GM23338 (cell line): Measurements from ENCODE around the gene FOXRED1. TPM values are rescaled to one million over a fixed set of nuclear protein-coding genes. Genes with fewer than 3 reads are reported as not detected.

Experiments used
- ATAC-seq: fragments of 200-7000 bp; cut with Tn5 transposase; 3 replicates; pipeline ENCODE4 v1.9.1; 2020
- DNase-seq: peaks from one replicate; pipeline ENCODE4 v3.0.0-alpha.2; 2015; ENCODE audit warnings: low spot score
- H2AFZ ChIP-seq: fragments of 200-600 bp; sonication (generic); 2 replicates; pipeline ENCODE4 v1.8.0; 2016; ENCODE audit warnings: antibody characterized with exemption, mild to moderate bottlenecking, moderate library complexity
- H3F3A ChIP-seq: fragments of 200-600 bp; sonication (generic); replicated peaks from 2 replicates; pipeline ENCODE4 v1.8.0; 2017; ENCODE audit warnings: antibody characterized with exemption, mixed run types, low read depth
- H3K27ac ChIP-seq: fragments of 200-600 bp; sonication (generic); 2 replicates; pipeline ENCODE4 v1.6.1; 2016; ENCODE audit warnings: low read depth
- H3K27me3 ChIP-seq: fragments of 200-600 bp; sonication (generic); 2 replicates; pipeline ENCODE4 v1.8.0; 2016; ENCODE audit warnings: mild to moderate bottlenecking, mixed run types, moderate library complexity; ENCODE audit not compliant: insufficient read depth
- H3K36me3 ChIP-seq: fragments of 200-600 bp; sonication (generic); 2 replicates; pipeline ENCODE4 v1.8.0; 2016; ENCODE audit warnings: mild to moderate bottlenecking; ENCODE audit not compliant: insufficient read depth
- H3K4me1 ChIP-seq: fragments of 200-600 bp; sonication (generic); 2 replicates; pipeline ENCODE4 v1.8.0; 2016; ENCODE audit warnings: mild to moderate bottlenecking, moderate library complexity; ENCODE audit not compliant: insufficient read depth
- H3K4me2 ChIP-seq: fragments of 200-600 bp; sonication (generic); 2 replicates; pipeline ENCODE4 v1.7.1; 2017; ENCODE audit warnings: mixed run types
- H3K4me3 ChIP-seq: fragments of 200-600 bp; sonication (generic); 2 replicates; pipeline ENCODE4 v1.6.1; 2016; ENCODE audit warnings: mixed run types
- H3K79me2 ChIP-seq: fragments of 200-600 bp; sonication (generic); replicated peaks from 2 replicates; pipeline ENCODE4 v1.8.0; 2017; ENCODE audit warnings: mild to moderate bottlenecking; ENCODE audit not compliant: insufficient read depth
- H3K9me2 ChIP-seq: fragments of 200-600 bp; sonication (generic); 2 replicates; pipeline ENCODE4 v1.8.0; 2017; ENCODE audit not compliant: insufficient read depth
- H4K20me1 ChIP-seq: fragments of 200-600 bp; sonication (generic); replicated peaks from 2 replicates; pipeline ENCODE4 v1.8.0; 2017; ENCODE audit warnings: mild to moderate bottlenecking; ENCODE audit not compliant: insufficient read depth
- H3K27ac Mint-ChIP-seq: 2 replicates; pipeline ENCODE4 v1.8.0; 2020; ENCODE audit warnings: inconsistent platforms, mild to moderate bottlenecking, moderate library complexity, mixed read lengths
- H3K27me3 Mint-ChIP-seq: 3 replicates; pipeline ENCODE4 v1.8.0; 2022; ENCODE audit warnings: low read depth, mild to moderate bottlenecking, moderate library complexity, mixed read lengths, inconsistent platforms; ENCODE audit not compliant: insufficient read depth, poor library complexity
- H3K36me3 Mint-ChIP-seq: 3 replicates; pipeline ENCODE4 v1.8.0; 2021; ENCODE audit warnings: low read depth, mild to moderate bottlenecking, inconsistent platforms, moderate library complexity, mixed read lengths
- H3K4me1 Mint-ChIP-seq: 3 replicates; pipeline ENCODE4 v1.8.0; 2020; ENCODE audit warnings: mild to moderate bottlenecking, inconsistent platforms, mixed read lengths
- H3K4me3 Mint-ChIP-seq: 3 replicates; pipeline ENCODE4 v1.8.0; 2021; ENCODE audit warnings: moderate library complexity, mild to moderate bottlenecking, inconsistent platforms, mixed read lengths
- H3K9me3 Mint-ChIP-seq: 3 replicates; pipeline ENCODE4 v1.8.0; 2020; ENCODE audit warnings: moderate library complexity, mild to moderate bottlenecking, inconsistent platforms, mixed read lengths
- CREB1 ChIP-seq: fragments of 250-450 bp; sonication (Bioruptor Pico); IDR thresholded peaks from 2 replicates; pipeline ENCODE4 v1.5.0; 2020; ENCODE audit warnings: low read depth, mild to moderate bottlenecking, moderate library complexity
- CTCF ChIP-seq, 2 experiments: fragments of 200-600 bp in 1 of 2; sonication (generic) in 1 of 2; conservative IDR thresholded peaks; 2 replicates each; pipeline versions ENCODE4 v1.5.1 to v1.6.1; 2016 to 2017; ENCODE audit warnings: antibody characterized with exemption in 2 of 2, low read depth in 2 of 2, mild to moderate bottlenecking in 2 of 2, moderate library complexity in 1 of 2
- ETS1 ChIP-seq: IDR thresholded peaks from 2 replicates; pipeline ENCODE4 v1.6.1; 2016; ENCODE audit warnings: antibody characterized with exemption
- EZH2 ChIP-seq: fragments of 200-600 bp; sonication (generic); IDR thresholded peaks from one replicate; pipeline ENCODE4 v1.8.0; 2017; ENCODE audit warnings: antibody characterized with exemption, mild to moderate bottlenecking, low read depth; ENCODE audit not compliant: unreplicated experiment
- EZH2phosphoT487 ChIP-seq: fragments of 200-600 bp; sonication (generic); IDR thresholded peaks from one replicate; pipeline ENCODE4 v1.8.1; 2018; ENCODE audit warnings: antibody characterized with exemption; ENCODE audit not compliant: unreplicated experiment
- JUNB ChIP-seq: IDR thresholded peaks from one replicate; pipeline ENCODE4 v1.6.1; 2016; ENCODE audit warnings: antibody characterized with exemption; ENCODE audit not compliant: unreplicated experiment
- NANOG ChIP-seq: IDR thresholded peaks from 2 replicates; pipeline ENCODE4 v1.6.1; 2016; ENCODE audit warnings: antibody characterized with exemption, borderline replicate concordance
- POLR2AphosphoS5 ChIP-seq: IDR thresholded peaks from 2 replicates; pipeline ENCODE4 v1.6.1; 2016; ENCODE audit warnings: antibody characterized with exemption, low read depth
- REST ChIP-seq: IDR thresholded peaks from one replicate; pipeline ENCODE4 v1.6.1; 2018; ENCODE audit warnings: antibody characterized with exemption; ENCODE audit not compliant: unreplicated experiment
- STAT1 ChIP-seq: IDR thresholded peaks from one replicate; pipeline ENCODE4 v1.6.1; 2016; ENCODE audit warnings: antibody characterized with exemption; ENCODE audit not compliant: unreplicated experiment
- ZNF114 ChIP-seq: fragments of 250-450 bp; sonication (Bioruptor Pico); IDR thresholded peaks from 2 replicates; pipeline ENCODE4 v1.5.0; 2020; ENCODE audit warnings: mild to moderate bottlenecking, moderate library complexity
- ZNF331 ChIP-seq: fragments of 250-450 bp; sonication (Bioruptor Pico); IDR thresholded peaks from 2 replicates; pipeline ENCODE4 v1.5.0; 2020; ENCODE audit warnings: low read depth, mild to moderate bottlenecking, moderate library complexity
- ZNF462 ChIP-seq: fragments of 250-450 bp; sonication (Bioruptor Pico); IDR thresholded peaks from 2 replicates; pipeline ENCODE4 v1.5.0; 2020; ENCODE audit warnings: mild to moderate bottlenecking, moderate library complexity
- polyA plus RNA-seq: library from polyadenylated mRNA; unstranded; fragments of >200 nt; fragmentation: Nextera tagmentation; extraction: Ambion mirVana; gene quantifications from 2 replicates; pipeline ENCODE4 v1.2.1, GENCODE V29; 2016
- total RNA-seq: library from RNA; depleted of rRNA; stranded (reverse); fragments of >200 nt; shearing (Covaris generic); gene quantifications from 2 replicates; pipeline ENCODE4 v1.2.3, GENCODE V29; 2014

Gene FOXRED1
- total and polyA plus RNA-seq, 2 experiments from 2014 or later, result 25.2 to 59.2 TPM

- TF ChIP-seq POLR2AphosphoS5 (no peak), ZNF331 (no peak), EZH2phosphoT487 (no peak), ZNF114 (CRISPR knock-in tag) (no peak), EZH2 (no peak), JUNB (no peak), CREB1 (CRISPR knock-in tag) (no peak), ETS1 (no peak), REST (no peak), ZNF462 (no peak), NANOG (no peak), CTCF (conservative IDR thresholded peaks at IDR 0.05; ENCODE audit: low read depth in 2 of 2) (no peak), STAT1 (no peak)
- no peaks in the 10 kb centered on the region for H3K79me2 ChIP-seq
- ATAC-seq (no peak), DNase-seq (no peak)
- no peak overlapping the region for H3K27ac ChIP-seq
- Mint-ChIP-seq H3K27ac (no peak overlapping the region), H3K27me3 (peaks cover 28% of the 10 kb centered on the region), H3K9me3 (no peaks in the 10 kb centered on the region; the same call in 2 of the 3 replicates), H3K36me3 (peaks cover 26% of the 10 kb centered on the region), H3K4me3 (no peak overlapping the region), H3K4me1 (peaks cover 15% of the 10 kb centered on the region)
- no peaks in the 10 kb centered on the region for H3K9me2 ChIP-seq
- no peaks in the 10 kb centered on the region for H4K20me1 ChIP-seq
- peaks cover 19% of the 10 kb centered on the region for H3K27me3 ChIP-seq
- no peak overlapping the region for H2AFZ ChIP-seq
- H3K4me3 ChIP-seq, result no peak overlapping the region
- no peaks in the 10 kb centered on the region for H3K36me3 ChIP-seq
- no peak overlapping the region for H3K4me2 ChIP-seq
- 0 out of 2 replicates have a peak, but pooled peaks cover 7% of the 10 kb centered on the region for H3K4me1 ChIP-seq
- H3F3A ChIP-seq, result peaks cover 10% of the 10 kb centered on the region
Measured at GRCh38 chr11:126280595-126280994, 11.6 kb downstream of the FOXRED1 start.
